ENCODE measurements around the gene KLHDC8B.

GRCh38 chr3:49158103-49158709, 13.2 kb upstream of the KLHDC8B start:
- TF ChIP-seq, protein P1, sequence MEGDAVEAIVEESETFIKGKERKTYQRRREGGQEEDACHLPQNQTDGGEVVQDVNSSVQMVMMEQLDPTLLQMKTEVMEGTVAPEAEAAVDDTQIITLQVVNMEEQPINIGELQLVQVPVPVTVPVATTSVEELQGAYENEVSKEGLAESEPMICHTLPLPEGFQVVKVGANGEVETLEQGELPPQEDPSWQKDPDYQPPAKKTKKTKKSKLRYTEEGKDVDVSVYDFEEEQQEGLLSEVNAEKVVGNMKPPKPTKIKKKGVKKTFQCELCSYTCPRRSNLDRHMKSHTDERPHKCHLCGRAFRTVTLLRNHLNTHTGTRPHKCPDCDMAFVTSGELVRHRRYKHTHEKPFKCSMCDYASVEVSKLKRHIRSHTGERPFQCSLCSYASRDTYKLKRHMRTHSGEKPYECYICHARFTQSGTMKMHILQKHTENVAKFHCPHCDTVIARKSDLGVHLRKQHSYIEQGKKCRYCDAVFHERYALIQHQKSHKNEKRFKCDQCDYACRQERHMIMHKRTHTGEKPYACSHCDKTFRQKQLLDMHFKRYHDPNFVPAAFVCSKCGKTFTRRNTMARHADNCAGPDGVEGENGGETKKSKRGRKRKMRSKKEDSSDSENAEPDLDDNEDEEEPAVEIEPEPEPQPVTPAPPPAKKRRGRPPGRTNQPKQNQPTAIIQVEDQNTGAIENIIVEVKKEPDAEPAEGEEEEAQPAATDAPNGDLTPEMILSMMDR (IDR thresholded peaks at IDR 0.05; ENCODE audit: low read length), result peak; percentile 83
- TF ChIP-seq EZH2 (IDR thresholded peaks at IDR 0.05; ENCODE audit: borderline replicate concordance, low read length), result no peak
